Tibial artery (tissue), 4 donors: ENCODE measurements around the gene SIPA1L3.

Experiments used
- DNase-seq, 2 donors: peaks; one replicate each; pipeline ENCODE4 v3.0.0-alpha.2; 2019
- H3K27ac ChIP-seq, 2 donors: fragments of 200-600 bp; sonication (generic) in 1 of 2; 1 replicate in 1 of 2; 2 replicates in 1 of 2; pipeline ENCODE4 v1.5.1; 2018 to 2019; ENCODE audit warnings: mild to moderate bottlenecking in 1 of 2
- H3K27me3 ChIP-seq, 2 donors: fragments of 200-600 bp; sonication (generic) in 1 of 2; one replicate each; pipeline versions ENCODE4 v1.5.1 to v1.6.0; 2016 to 2019
- H3K36me3 ChIP-seq, 3 donors: fragments of 200-600 bp; sonication (generic) in 2 of 3; one replicate each; pipeline ENCODE4 v1.5.1; 2016 to 2019; ENCODE audit warnings: mild to moderate bottlenecking in 2 of 3
- H3K4me1 ChIP-seq, 4 donors: fragments of 200-600 bp; sonication (generic) in 2 of 4; 1 replicate in 3 of 4; 2 replicates in 1 of 4; pipeline ENCODE4 v1.5.1; 2016 to 2019
- H3K4me3 ChIP-seq, 2 donors: fragments of 200-600 bp; sonication (generic) in 1 of 2; 1 replicate in 1 of 2; 2 replicates in 1 of 2; pipeline ENCODE4 v1.5.1; 2018 to 2019; ENCODE audit warnings: mild to moderate bottlenecking in 2 of 2
- H3K9me3 ChIP-seq, 3 donors: fragments of 200-600 bp; sonication (generic) in 1 of 3; one replicate each; pipeline ENCODE4 v1.5.1; 2016 to 2019
- intact Hi-C: fragments of 100-400 bp; cut with DNase I; formaldehyde crosslinking; loops from one replicate; pipeline ENCODE4 v1.15.0; 2023; ENCODE audit warnings: low total_unique reads
- TF ChIP-seq, protein P1 (sequence below), 2 experiments: fragments of 200-600 bp in 1 of 2; fragments of 450-650 bp in 1 of 2; IDR thresholded peaks; one replicate each; pipeline ENCODE4 v1.5.1; 2017 to 2019; ENCODE audit warnings: antibody characterized with exemption in 2 of 2, mild to moderate bottlenecking in 1 of 2, moderate library complexity in 1 of 2

The SIPA1L3 gene

GRCh38 chr19:37893845-37894575, 13.0 kb upstream of the SIPA1L3 start:
- DNase-seq = no peak
- TF ChIP-seq, protein P1, sequence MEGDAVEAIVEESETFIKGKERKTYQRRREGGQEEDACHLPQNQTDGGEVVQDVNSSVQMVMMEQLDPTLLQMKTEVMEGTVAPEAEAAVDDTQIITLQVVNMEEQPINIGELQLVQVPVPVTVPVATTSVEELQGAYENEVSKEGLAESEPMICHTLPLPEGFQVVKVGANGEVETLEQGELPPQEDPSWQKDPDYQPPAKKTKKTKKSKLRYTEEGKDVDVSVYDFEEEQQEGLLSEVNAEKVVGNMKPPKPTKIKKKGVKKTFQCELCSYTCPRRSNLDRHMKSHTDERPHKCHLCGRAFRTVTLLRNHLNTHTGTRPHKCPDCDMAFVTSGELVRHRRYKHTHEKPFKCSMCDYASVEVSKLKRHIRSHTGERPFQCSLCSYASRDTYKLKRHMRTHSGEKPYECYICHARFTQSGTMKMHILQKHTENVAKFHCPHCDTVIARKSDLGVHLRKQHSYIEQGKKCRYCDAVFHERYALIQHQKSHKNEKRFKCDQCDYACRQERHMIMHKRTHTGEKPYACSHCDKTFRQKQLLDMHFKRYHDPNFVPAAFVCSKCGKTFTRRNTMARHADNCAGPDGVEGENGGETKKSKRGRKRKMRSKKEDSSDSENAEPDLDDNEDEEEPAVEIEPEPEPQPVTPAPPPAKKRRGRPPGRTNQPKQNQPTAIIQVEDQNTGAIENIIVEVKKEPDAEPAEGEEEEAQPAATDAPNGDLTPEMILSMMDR (IDR thresholded peaks at IDR 0.05) = no peak
- Histone ChIP-seq H3K4me3 (no peak overlapping the region), H3K36me3 (no peaks in the 10 kb centered on the region), H3K27ac (no peak overlapping the region), H3K9me3 (no peaks in the 10 kb centered on the region), H3K27me3 (peaks cover 0 to 18% of the 10 kb centered on the region in 2 donors), H3K4me1 (no peaks in the 10 kb centered on the region)
- intact Hi-C loops = loop anchor here (10.0 kb wide), 1 partner anchor 201 kb away; no protein-coding TSS in a partner anchor

DNA sequence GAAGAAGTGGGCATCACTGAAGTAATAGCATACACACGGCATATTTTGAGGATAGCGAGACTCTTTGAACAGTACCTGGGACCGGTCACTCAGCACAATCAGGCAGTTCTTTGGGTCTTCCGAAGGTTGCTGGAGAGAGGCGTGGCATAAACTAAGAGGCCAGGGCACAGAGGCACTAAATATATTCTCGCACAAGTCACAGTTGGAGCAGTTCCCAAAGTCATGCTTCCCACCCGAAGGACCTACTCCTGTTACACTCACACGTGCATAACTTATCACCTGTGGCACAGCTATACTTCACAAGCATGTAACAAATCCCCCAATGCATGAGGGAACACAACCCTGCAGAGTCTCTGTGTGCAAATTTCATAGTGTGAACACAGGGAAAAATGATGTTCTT, 10.8 kb upstream of the SIPA1L3 start:
- TF ChIP-seq, protein P1 (IDR thresholded peaks at IDR 0.05) = no peak

GRCh38 chr19:37899453-37899852, 7.6 kb upstream of the SIPA1L3 start:
- DNase-seq = no peak
- Histone ChIP-seq H3K4me3 (no peak overlapping the region), H3K27me3 (no peaks in the 10 kb centered on the region), H3K4me1 (no peaks in the 10 kb centered on the region), H3K9me3 (no peaks in the 10 kb centered on the region), H3K36me3 (no peaks in the 10 kb centered on the region), H3K27ac (no peak overlapping the region)
- TF ChIP-seq, protein P1 (IDR thresholded peaks at IDR 0.05) = no peak
- intact Hi-C loops = loop anchor here (10.0 kb wide), 1 partner anchor 195 kb away; no protein-coding TSS in a partner anchor

More for the DNA sequence above, 10.8 kb upstream of the SIPA1L3 start:
- Histone ChIP-seq H3K27ac (no peak overlapping the region), H3K9me3 (no peaks in the 10 kb centered on the region), H3K4me3 (no peak overlapping the region), H3K36me3 (no peaks in the 10 kb centered on the region), H3K4me1 (no peaks in the 10 kb centered on the region), H3K27me3 (peaks cover 0 to 14% of the 10 kb centered on the region in 2 donors)
- DNase-seq = no peak
- intact Hi-C loops = loop anchor here (10.0 kb wide), 1 partner anchor 199 kb away; no protein-coding TSS in a partner anchor

GRCh38 chr19:37899966-37900365, 7.0 kb upstream of the SIPA1L3 start:
- DNase-seq = no peak
- H3K9me3 ChIP-seq = no peaks in the 10 kb centered on the region
- TF ChIP-seq, protein P1 (IDR thresholded peaks at IDR 0.05) = no peak
- H3K27me3 ChIP-seq = no peaks in the 10 kb centered on the region
- H3K4me1 ChIP-seq = no peaks in the 10 kb centered on the region
- no peaks in the 10 kb centered on the region for H3K36me3 ChIP-seq
- H3K27ac ChIP-seq = no peak overlapping the region
- no peak overlapping the region for H3K4me3 ChIP-seq
- intact Hi-C loops = loop anchor here (10.0 kb wide), 3 partner anchors 195 to 435 kb away; partner anchors contain the start of genes CATSPERG and DPF1

GRCh38 chr19:37902668-37903067, 4.3 kb upstream of the SIPA1L3 start:
- Histone ChIP-seq H3K4me1 (peaks cover 0 to 8% (median 3%) of the 10 kb centered on the region in 4 donors), H3K36me3 (no peaks in the 10 kb centered on the region), H3K27ac (no peak overlapping the region), H3K27me3 (no peaks in the 10 kb centered on the region), H3K9me3 (no peaks in the 10 kb centered on the region), H3K4me3 (no peak overlapping the region)
- intact Hi-C loops = loop anchor here (10.0 kb wide), 2 partner anchors 322 to 432 kb away; partner anchors contain the start of genes CATSPERG and DPF1
- DNase-seq = peak; percentile 57 to 69
- TF ChIP-seq, protein P1 (IDR thresholded peaks at IDR 0.05) = peak; percentile 49 to 56
